BJ (cell line): ENCODE data around the gene ACAP2. TPM values are rescaled to one million over a fixed set of nuclear protein-coding genes. Genes with fewer than 3 reads are reported as not detected.

Experiments used
- CTCF ChIA-PET: fragments of 350-600 bp; formaldehyde crosslinking; extraction: SDS; loops from one replicate; lab custom pipeline; 2021; ENCODE audit warnings: antibody characterized with exemption, inconsistent platforms; lab: Yijun Ruan, JAX
- POLR2A ChIA-PET: fragments of 300-600 bp; sonication (Branson Sonifier 250); formaldehyde crosslinking; extraction: SDS; loops from one replicate; lab custom pipeline; 2021; ENCODE audit warnings: antibody characterized with exemption; lab: Charles Lee
- DNase-seq: peaks from one replicate; pipeline ENCODE4 v3.0.0-alpha.2; 2011; ENCODE audit warnings: low read depth
- H3K27me3 ChIP-seq: 2 replicates; pipeline ENCODE4 v1.6.0; 2011; ENCODE audit warnings: low read length; ENCODE audit not compliant: control insufficient read depth, insufficient read depth
- H3K36me3 ChIP-seq: 2 replicates; pipeline ENCODE4 v1.5.1; 2011; ENCODE audit warnings: low read length; ENCODE audit not compliant: control insufficient read depth, insufficient read depth
- H3K4me3 ChIP-seq: 2 replicates; pipeline ENCODE4 v1.5.1; 2011; ENCODE audit warnings: low read depth, mild to moderate bottlenecking, control low read depth, low read length
- CTCF ChIP-seq: IDR thresholded peaks from 2 replicates; pipeline ENCODE4 v1.5.1; 2011; ENCODE audit warnings: low read depth, mild to moderate bottlenecking, control low read depth, inconsistent platforms, low read length, moderate library complexity; ENCODE audit not compliant: insufficient read depth
- polyA plus RNA-seq: library from polyadenylated mRNA; depleted of rRNA; stranded (reverse); fragments of >200 nt; gene quantifications from 2 replicates; pipeline ENCODE4 v1.2.3, GENCODE V29; 2011

Gene ACAP2
- polyA plus RNA-seq, 1 experiment: 12.5 TPM

GRCh38 chr3:195352895-195353488, 89.8 kb downstream of the ACAP2 start:
- Histone ChIP-seq H3K36me3 (peaks cover 2% of the 10 kb centered on the region; the same call in 1 of the 2 replicates), H3K4me3 (no peak overlapping the region), H3K27me3 (no peaks in the 10 kb centered on the region)
- DNase-seq: peak; percentile 87
- ChIA-PET POLR2A (interaction anchor here (0.7 kb wide), 1 partner anchor 39 kb away, joined by 10 read pairs; no protein-coding TSS in a partner anchor), CTCF (no interaction called here)
- TF ChIP-seq CTCF: no peak

GRCh38 chr3:195348426-195349115, 94.2 kb downstream of the ACAP2 start:
- Histone ChIP-seq H3K27me3 (no peaks in the 10 kb centered on the region), H3K36me3 (no peaks in the 10 kb centered on the region), H3K4me3 (no peak overlapping the region)
- CTCF ChIA-PET: no interaction called here
- POLR2A ChIA-PET: no interaction called here
- no peak for TF ChIP-seq CTCF
- no peak for DNase-seq

- CTCF ChIA-PET: no interaction called here
- no peak for TF ChIP-seq CTCF
Observed at GRCh38 chr3:195337747-195338146, 105.1 kb downstream of the ACAP2 start.

GRCh38 chr3:195334967-195335366, 107.9 kb downstream of the ACAP2 start:
- DNase-seq: no peak
- ChIA-PET POLR2A (no interaction called here), CTCF (no interaction called here)
- Histone ChIP-seq H3K36me3 (peaks cover 1% of the 10 kb centered on the region; the same call in 1 of the 2 replicates), H3K27me3 (no peaks in the 10 kb centered on the region), H3K4me3 (no peak overlapping the region)
- TF ChIP-seq CTCF: no peak

More at GRCh38 chr3:195337747-195338146, 105.1 kb downstream of the ACAP2 start:
- POLR2A ChIA-PET: no interaction called here
- Histone ChIP-seq H3K27me3 (no peaks in the 10 kb centered on the region), H3K36me3 (no peaks in the 10 kb centered on the region; the same call in 1 of the 2 replicates), H3K4me3 (no peak overlapping the region)
- no peak for DNase-seq

- no peak overlapping the region for H3K4me3 ChIP-seq
- no peaks in the 10 kb centered on the region for H3K27me3 ChIP-seq
- no peak for DNase-seq
- ChIA-PET POLR2A (no interaction called here), CTCF (interaction anchor here (0.6 to 1.6 kb wide), 2 partner anchors 11 to 46 kb away, joined by 3 read pairs; no protein-coding TSS in a partner anchor)
- no peak for TF ChIP-seq CTCF
- peaks cover 3% of the 10 kb centered on the region for H3K36me3 ChIP-seq
Observed at GRCh38 chr3:195319060-195319459, 123.8 kb downstream of the ACAP2 start.
